ENCODE results near the gene BHLHE40. TPM values are rescaled to one million over a fixed set of nuclear protein-coding genes. Genes with fewer than 3 reads are reported as not detected.

BHLHE40 gene
- polyA plus RNA-seq, 1 donor from 2014 or later, result not detected

- Histone ChIP-seq H3K4me2 (ENCODE audit: low read length) (no peak overlapping the region), H3K9me2 (ENCODE audit: insufficient read depth, low read length) (no peaks in the 10 kb centered on the region), H3F3A (ENCODE audit: insufficient read depth, low read length, poor library complexity, severe bottlenecking) (no peaks in the 10 kb centered on the region), H3K4me3 (ENCODE audit: low read length) (no peak overlapping the region), H3K9ac (ENCODE audit: low read length) (no peak overlapping the region), H3K79me2 (replicated peaks; ENCODE audit: insufficient read depth, low read length) (no peaks in the 10 kb centered on the region), H3K27ac (ENCODE audit: low read length) (no peak overlapping the region), H2AFZ (ENCODE audit: low read depth, low read length) (no peak overlapping the region), H3K27me3 (ENCODE audit: insufficient read depth, low read depth, low read length) (no peaks in the 10 kb centered on the region), H3K9me3 (ENCODE audit: low read length) (no peaks in the 10 kb centered on the region), H4K20me1 (ENCODE audit: insufficient read depth) (no peaks in the 10 kb centered on the region), H3K36me3 (ENCODE audit: insufficient read depth, low read length) (no peaks in the 10 kb centered on the region)
- TF ChIP-seq CTCF (IDR thresholded peaks at IDR 0.05; ENCODE audit: poor library complexity, severe bottlenecking) (no peak), EZH2 (IDR thresholded peaks at IDR 0.05; ENCODE audit: borderline replicate concordance, insufficient read depth, low read length, poor library complexity, severe bottlenecking) (no peak)
These were observed 42.1 kb upstream of the BHLHE40 start for GRCh38 chr3:4936982-4937614.

- Histone ChIP-seq H3K9me3 (ENCODE audit: low read length) (no peaks in the 10 kb centered on the region), H3K79me2 (replicated peaks; ENCODE audit: insufficient read depth, low read length) (no peaks in the 10 kb centered on the region), H2AFZ (ENCODE audit: low read depth, low read length) (no peak overlapping the region), H3K4me2 (ENCODE audit: low read length) (no peak overlapping the region), H3K27ac (ENCODE audit: low read length) (no peak overlapping the region), H3K36me3 (ENCODE audit: insufficient read depth, low read length) (no peaks in the 10 kb centered on the region), H3F3A (ENCODE audit: insufficient read depth, low read length, poor library complexity, severe bottlenecking) (no peaks in the 10 kb centered on the region), H3K9ac (ENCODE audit: low read length) (no peak overlapping the region), H3K4me3 (ENCODE audit: low read length) (no peak overlapping the region), H4K20me1 (ENCODE audit: insufficient read depth) (no peaks in the 10 kb centered on the region), H3K9me2 (ENCODE audit: insufficient read depth, low read length) (no peaks in the 10 kb centered on the region), H3K27me3 (ENCODE audit: insufficient read depth, low read depth, low read length) (no peaks in the 10 kb centered on the region)
- TF ChIP-seq CTCF (IDR thresholded peaks at IDR 0.05; ENCODE audit: poor library complexity, severe bottlenecking) (no peak), SMC3 (conservative IDR thresholded peaks at IDR 0.05; ENCODE audit: poor library complexity) (no peak), MXI1 (conservative IDR thresholded peaks at IDR 0.05; ENCODE audit: poor library complexity, severe bottlenecking) (no peak)
- TF ChIP-seq, protein P1, sequence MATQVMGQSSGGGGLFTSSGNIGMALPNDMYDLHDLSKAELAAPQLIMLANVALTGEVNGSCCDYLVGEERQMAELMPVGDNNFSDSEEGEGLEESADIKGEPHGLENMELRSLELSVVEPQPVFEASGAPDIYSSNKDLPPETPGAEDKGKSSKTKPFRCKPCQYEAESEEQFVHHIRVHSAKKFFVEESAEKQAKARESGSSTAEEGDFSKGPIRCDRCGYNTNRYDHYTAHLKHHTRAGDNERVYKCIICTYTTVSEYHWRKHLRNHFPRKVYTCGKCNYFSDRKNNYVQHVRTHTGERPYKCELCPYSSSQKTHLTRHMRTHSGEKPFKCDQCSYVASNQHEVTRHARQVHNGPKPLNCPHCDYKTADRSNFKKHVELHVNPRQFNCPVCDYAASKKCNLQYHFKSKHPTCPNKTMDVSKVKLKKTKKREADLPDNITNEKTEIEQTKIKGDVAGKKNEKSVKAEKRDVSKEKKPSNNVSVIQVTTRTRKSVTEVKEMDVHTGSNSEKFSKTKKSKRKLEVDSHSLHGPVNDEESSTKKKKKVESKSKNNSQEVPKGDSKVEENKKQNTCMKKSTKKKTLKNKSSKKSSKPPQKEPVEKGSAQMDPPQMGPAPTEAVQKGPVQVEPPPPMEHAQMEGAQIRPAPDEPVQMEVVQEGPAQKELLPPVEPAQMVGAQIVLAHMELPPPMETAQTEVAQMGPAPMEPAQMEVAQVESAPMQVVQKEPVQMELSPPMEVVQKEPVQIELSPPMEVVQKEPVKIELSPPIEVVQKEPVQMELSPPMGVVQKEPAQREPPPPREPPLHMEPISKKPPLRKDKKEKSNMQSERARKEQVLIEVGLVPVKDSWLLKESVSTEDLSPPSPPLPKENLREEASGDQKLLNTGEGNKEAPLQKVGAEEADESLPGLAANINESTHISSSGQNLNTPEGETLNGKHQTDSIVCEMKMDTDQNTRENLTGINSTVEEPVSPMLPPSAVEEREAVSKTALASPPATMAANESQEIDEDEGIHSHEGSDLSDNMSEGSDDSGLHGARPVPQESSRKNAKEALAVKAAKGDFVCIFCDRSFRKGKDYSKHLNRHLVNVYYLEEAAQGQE (IDR thresholded peaks at IDR 0.05; ENCODE audit: borderline replicate concordance), result no peak
These were observed 40.8 kb upstream of the BHLHE40 start for GRCh38 chr3:4938281-4938982.

Measured in neural cell (in vitro differentiated cells).